Lung (tissue), 12 donors: ENCODE data around the gene LTV1. TPM values are rescaled to one million over a fixed set of nuclear protein-coding genes. Genes with fewer than 3 reads are reported as not detected.

ENCODE experiments used
- ATAC-seq: fragments of 200-7000 bp; cut with Tn5 transposase; one replicate; pipeline ENCODE4 v1.9.1; 2020; ENCODE audit warnings: moderate number of reproducible peaks; ENCODE audit not compliant: insufficient read depth, low FRiP score
- DNase-seq, 3 donors: peaks; one replicate each; pipeline ENCODE4 v3.0.0-alpha.2; 2013 to 2017
- H3K27ac ChIP-seq, 2 donors: one replicate each; pipeline ENCODE4 v1.5.1; 2013; ENCODE audit warnings: mild to moderate bottlenecking in 2 of 2, moderate library complexity in 2 of 2, control low read depth in 1 of 2, inconsistent platforms in 1 of 2, low read depth in 1 of 2, low read length in 1 of 2
- H3K27me3 ChIP-seq, 3 donors: one replicate each; pipeline ENCODE4 v1.5.1; 2013; ENCODE audit warnings: low read length in 2 of 3; ENCODE audit not compliant: control insufficient read depth in 3 of 3, insufficient read depth in 3 of 3
- H3K36me3 ChIP-seq, 4 donors: one replicate each; pipeline ENCODE4 v1.5.1; 2013; ENCODE audit warnings: low read length in 4 of 4, mild to moderate bottlenecking in 1 of 4, moderate library complexity in 1 of 4; ENCODE audit not compliant: control insufficient read depth in 4 of 4, insufficient read depth in 4 of 4
- H3K4me1 ChIP-seq, 5 donors: one replicate each; pipeline ENCODE4 v1.5.1; 2013; ENCODE audit warnings: low read length in 5 of 5, mild to moderate bottlenecking in 2 of 5, moderate library complexity in 1 of 5; ENCODE audit not compliant: control insufficient read depth in 5 of 5, insufficient read depth in 5 of 5
- H3K4me3 ChIP-seq: one replicate; pipeline ENCODE4 v1.5.1; 2013; ENCODE audit warnings: mild to moderate bottlenecking, control low read depth, moderate library complexity
- H3K9ac ChIP-seq, 2 donors: one replicate each; pipeline ENCODE4 v1.5.1; 2013; ENCODE audit warnings: low read length in 2 of 2, control low read depth in 1 of 2; ENCODE audit not compliant: insufficient read depth in 1 of 2
- H3K9me3 ChIP-seq, 4 donors: one replicate each; pipeline ENCODE4 v1.5.1; 2013; ENCODE audit warnings: low read length in 3 of 4, mild to moderate bottlenecking in 1 of 4, moderate library complexity in 1 of 4; ENCODE audit not compliant: control insufficient read depth in 4 of 4, insufficient read depth in 3 of 4
- CTCF ChIP-seq: IDR thresholded peaks from 2 replicates; pipeline ENCODE4 v1.5.1; 2012; ENCODE audit warnings: mild to moderate bottlenecking; ENCODE audit errors: control extremely low read depth, extremely low read depth
- WGBS, 2 donors: extraction: QIAGEN DNeasy Blood & Tissue Kit; methylation state at CpG; one replicate each; pipeline ENCODE4 v1.1.7; 2013; 5-methylcytosine and 5-hydroxymethylcytosine counted together
- polyA plus RNA-seq, 2 donors: library from polyadenylated mRNA; stranded (reverse); fragments of 200-250 nt; gene quantifications; one replicate each; pipeline ENCODE4 v1.2.1, GENCODE V29; 2013
- total RNA-seq, 2 donors: library from RNA; depleted of rRNA in 1 of 2; stranded (reverse); fragments of >200 nt in 1 of 2; gene quantifications; one replicate each; pipeline ENCODE4 v1.2.1, GENCODE V29; 2014 to 2021
- donor health status: control.
- donor health status: control.
- donor health status: Bipolar disorder and iron deficiency.
- donor health status: healthy.
- donor health status: DM: yes; HTN: yes; CAD: no.

LTV1 gene
- total and polyA plus RNA-seq, 4 donors = 15.6 to 31.9 (median 26.4) TPM

- TF ChIP-seq CTCF = no peak
- Histone ChIP-seq H3K4me1 (peaks cover 0 to 7% (median 0%) of the 10 kb centered on the region in 5 donors), H3K4me3 (no peak overlapping the region), H3K9me3 (no peaks in the 10 kb centered on the region), H3K36me3 (no peaks in the 10 kb centered on the region), H3K27me3 (no peaks in the 10 kb centered on the region), H3K27ac (no peak overlapping the region), H3K9ac (no peak overlapping the region)
- DNase-seq (peak in 2 of 3 donors; percentile 33 to 40), ATAC-seq (peak; percentile 27)
- WGBS, 2 donors = 72 to 74% methylated on average over 3 of the region's 3 CpGs
Measured at GRCh38 chr6:143896126-143896860, 53.2 kb downstream of the LTV1 start.

GRCh38 chr6:143900358-143900757, 57.2 kb downstream of the LTV1 start:
- no peaks in the 10 kb centered on the region for H3K36me3 ChIP-seq
- H3K9ac ChIP-seq = no peak overlapping the region
- no peak for TF ChIP-seq CTCF
- no peak for DNase-seq
- no peaks in the 10 kb centered on the region for H3K27me3 ChIP-seq
- H3K4me1 ChIP-seq = peaks cover 0 to 33% (median 8%) of the 10 kb centered on the region in 5 donors
- no peak for ATAC-seq
- no peak overlapping the region for H3K27ac ChIP-seq
- WGBS, 2 donors = 87 to 90% methylated on average over 2 of the region's 2 CpGs
- no peak overlapping the region for H3K4me3 ChIP-seq
- H3K9me3 ChIP-seq = no peaks in the 10 kb centered on the region

GRCh38 chr6:143901885-143902750, 59.0 kb downstream of the LTV1 start:
- Histone ChIP-seq H3K27ac (peak overlapping the region; percentile 27 to 31), H3K4me1 (peaks cover 0 to 33% (median 8%) of the 10 kb centered on the region in 5 donors), H3K9ac (peak overlapping the region in 1 of 2 donors; percentile 14), H3K4me3 (no peak overlapping the region), H3K27me3 (no peaks in the 10 kb centered on the region), H3K9me3 (no peaks in the 10 kb centered on the region), H3K36me3 (peaks cover 0 to 2% (median 0%) of the 10 kb centered on the region in 4 donors)
- no peak for TF ChIP-seq CTCF
- peak; percentile 88 to 98 (median 97) for DNase-seq
- 31 to 48% methylated on average over 6 of the region's 6 CpGs for WGBS, 2 donors
- ATAC-seq = peak; percentile 19
